Neural crest cell (in vitro differentiated cells): Measurements from ENCODE around the gene NUP210L. TPM values are rescaled to one million over a fixed set of nuclear protein-coding genes. Genes with fewer than 3 reads are reported as not detected.

Experiments used
- DNase-seq: peaks from one replicate; pipeline ENCODE4 v3.0.0; 2021; ENCODE audit warnings: low read depth, mixed read lengths, low spot score
- H3K27ac Mint-ChIP-seq: one replicate; pipeline ENCODE4 v1.8.0; 2021; ENCODE audit warnings: mild to moderate bottlenecking, mixed read lengths; ENCODE audit not compliant: unreplicated experiment
- H3K27me3 Mint-ChIP-seq: 2 replicates; pipeline ENCODE4 v1.8.0; 2021; ENCODE audit warnings: low read depth, mild to moderate bottlenecking, mixed read lengths
- H3K36me3 Mint-ChIP-seq: 2 replicates; pipeline ENCODE4 v1.8.0; 2021; ENCODE audit warnings: low read depth, mild to moderate bottlenecking, mixed read lengths
- H3K4me1 Mint-ChIP-seq: 2 replicates; pipeline ENCODE4 v1.8.0; 2021; ENCODE audit warnings: mixed read lengths
- H3K4me3 Mint-ChIP-seq: one replicate; pipeline ENCODE4 v1.8.0; 2021; ENCODE audit warnings: mild to moderate bottlenecking, mixed read lengths
- H3K9me3 Mint-ChIP-seq: 2 replicates; pipeline ENCODE4 v1.8.0; 2021; ENCODE audit warnings: mixed read lengths
- total RNA-seq: library from RNA; stranded (reverse); gene quantifications from 2 replicates; pipeline ENCODE4 v1.2.1, GENCODE V29; 2021
- TF ChIP-seq, protein P1 (sequence below): fragments of 200-600 bp; sonication (generic); conservative IDR thresholded peaks from 2 replicates; pipeline ENCODE4 v1.5.0; 2021; ENCODE audit warnings: antibody characterized with exemption, mild to moderate bottlenecking

Gene NUP210L
- total RNA-seq, 1 donor from 2014 or later, result 0.05 TPM

DNA sequence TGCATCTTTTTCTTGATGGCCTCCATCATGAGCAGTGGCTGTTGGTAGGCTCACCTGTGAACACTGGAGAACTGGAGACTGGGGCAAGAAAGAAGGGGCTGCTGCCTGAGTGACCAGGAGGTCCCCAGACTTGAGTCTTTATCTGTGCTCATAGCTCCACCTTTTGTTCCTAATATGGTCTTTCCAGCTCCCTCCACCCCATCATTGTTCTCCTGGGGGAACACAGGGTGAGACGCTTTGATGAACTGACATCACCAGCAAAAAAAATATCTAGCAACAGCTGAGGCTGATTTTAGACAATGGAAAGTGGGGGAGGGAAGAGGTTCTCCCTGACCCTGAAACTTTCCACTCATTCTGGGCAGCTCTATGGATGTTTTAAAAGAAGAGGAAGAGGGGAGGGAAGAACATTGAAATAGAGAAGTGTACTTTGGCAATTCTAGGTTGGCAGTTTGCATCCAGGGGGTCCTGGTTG, 37.2 kb upstream of the NUP210L start, which contains the start of gene TPM3:
TPM3 (minus strand) TSS at position 111 of the 472 bp plus-strand sequence; CDS start at position 29, 82 bp downstream.
- TF ChIP-seq, protein P1, sequence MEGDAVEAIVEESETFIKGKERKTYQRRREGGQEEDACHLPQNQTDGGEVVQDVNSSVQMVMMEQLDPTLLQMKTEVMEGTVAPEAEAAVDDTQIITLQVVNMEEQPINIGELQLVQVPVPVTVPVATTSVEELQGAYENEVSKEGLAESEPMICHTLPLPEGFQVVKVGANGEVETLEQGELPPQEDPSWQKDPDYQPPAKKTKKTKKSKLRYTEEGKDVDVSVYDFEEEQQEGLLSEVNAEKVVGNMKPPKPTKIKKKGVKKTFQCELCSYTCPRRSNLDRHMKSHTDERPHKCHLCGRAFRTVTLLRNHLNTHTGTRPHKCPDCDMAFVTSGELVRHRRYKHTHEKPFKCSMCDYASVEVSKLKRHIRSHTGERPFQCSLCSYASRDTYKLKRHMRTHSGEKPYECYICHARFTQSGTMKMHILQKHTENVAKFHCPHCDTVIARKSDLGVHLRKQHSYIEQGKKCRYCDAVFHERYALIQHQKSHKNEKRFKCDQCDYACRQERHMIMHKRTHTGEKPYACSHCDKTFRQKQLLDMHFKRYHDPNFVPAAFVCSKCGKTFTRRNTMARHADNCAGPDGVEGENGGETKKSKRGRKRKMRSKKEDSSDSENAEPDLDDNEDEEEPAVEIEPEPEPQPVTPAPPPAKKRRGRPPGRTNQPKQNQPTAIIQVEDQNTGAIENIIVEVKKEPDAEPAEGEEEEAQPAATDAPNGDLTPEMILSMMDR, result no peak
- Mint-ChIP-seq H3K27me3 (peaks cover 39% of the 10 kb centered on the region), H3K4me3 (no peak within 1 kb of the TSS), H3K27ac (no peak within 1 kb of the TSS), H3K4me1 (peaks cover 9% of the 10 kb centered on the region), H3K36me3 (no peaks in the 10 kb centered on the region), H3K9me3 (no peaks in the 10 kb centered on the region)
- DNase-seq, result no peak

DNA sequence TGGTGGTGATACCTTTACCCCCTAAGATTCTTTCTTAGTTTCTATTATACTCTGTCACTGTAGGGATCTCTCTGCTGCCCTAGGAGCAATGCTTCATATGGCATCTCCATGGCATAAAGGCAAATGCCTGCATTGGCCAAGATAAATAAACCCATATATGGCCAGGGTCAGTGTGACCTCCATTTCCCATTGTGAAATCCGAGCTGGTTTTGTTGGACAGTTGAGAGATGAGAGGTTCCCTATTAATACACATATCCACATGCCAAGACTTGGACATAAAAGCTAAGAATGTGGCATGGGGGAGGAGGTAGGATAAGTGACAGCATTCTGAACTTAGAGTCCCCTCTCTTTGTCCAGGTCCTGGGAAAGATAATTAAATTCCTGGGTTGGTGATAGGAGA, 35.7 kb upstream of the NUP210L start:
- H3K36me3 Mint-ChIP-seq, result no peaks in the 10 kb centered on the region
- H3K4me3 Mint-ChIP-seq, result no peak overlapping the region
- TF ChIP-seq, protein P1, result no peak
- H3K27ac Mint-ChIP-seq, result no peak overlapping the region
- H3K27me3 Mint-ChIP-seq, result peaks cover 45% of the 10 kb centered on the region
- no peak for DNase-seq
- no peaks in the 10 kb centered on the region for H3K9me3 Mint-ChIP-seq
- H3K4me1 Mint-ChIP-seq, result peaks cover 16% of the 10 kb centered on the region

DNA sequence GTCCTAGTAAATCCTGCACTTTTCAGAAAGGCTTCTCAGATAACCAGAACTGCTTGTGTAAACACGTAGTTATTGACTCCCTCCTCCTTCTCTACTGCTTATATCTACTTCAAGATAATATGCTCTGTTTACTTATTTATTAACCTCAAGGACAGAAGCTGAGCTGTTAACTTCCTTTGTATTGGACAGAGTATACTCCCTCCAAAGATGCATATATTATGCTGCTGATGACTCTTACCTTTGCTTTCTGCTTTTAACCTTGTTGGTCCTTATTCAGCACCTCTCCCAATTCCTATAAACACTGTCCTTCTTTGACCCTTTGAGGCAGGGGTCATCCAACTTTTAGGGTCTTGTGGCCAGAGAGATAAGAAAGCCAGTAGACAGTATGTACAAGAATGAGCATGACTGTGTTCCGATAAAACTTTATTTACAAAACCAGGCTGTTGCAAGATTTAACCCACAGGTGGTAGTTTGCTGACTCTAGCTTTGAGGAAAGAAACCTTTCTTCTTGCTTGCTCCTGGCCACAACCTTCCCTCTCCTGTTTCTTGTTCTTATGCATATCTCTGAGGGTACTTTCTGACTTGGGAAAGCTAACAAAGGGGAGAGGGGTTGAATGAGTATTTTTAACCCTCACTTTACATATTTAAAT, 32.1 kb upstream of the NUP210L start:
- peaks cover 2% of the 10 kb centered on the region for H3K36me3 Mint-ChIP-seq
- TF ChIP-seq, protein P1, result no peak
- H3K9me3 Mint-ChIP-seq, result no peaks in the 10 kb centered on the region
- no peak overlapping the region for H3K4me3 Mint-ChIP-seq
- DNase-seq, result no peak
- no peak overlapping the region for H3K27ac Mint-ChIP-seq
- H3K27me3 Mint-ChIP-seq, result peaks cover 28% of the 10 kb centered on the region
- H3K4me1 Mint-ChIP-seq, result peaks cover 20% of the 10 kb centered on the region

DNA sequence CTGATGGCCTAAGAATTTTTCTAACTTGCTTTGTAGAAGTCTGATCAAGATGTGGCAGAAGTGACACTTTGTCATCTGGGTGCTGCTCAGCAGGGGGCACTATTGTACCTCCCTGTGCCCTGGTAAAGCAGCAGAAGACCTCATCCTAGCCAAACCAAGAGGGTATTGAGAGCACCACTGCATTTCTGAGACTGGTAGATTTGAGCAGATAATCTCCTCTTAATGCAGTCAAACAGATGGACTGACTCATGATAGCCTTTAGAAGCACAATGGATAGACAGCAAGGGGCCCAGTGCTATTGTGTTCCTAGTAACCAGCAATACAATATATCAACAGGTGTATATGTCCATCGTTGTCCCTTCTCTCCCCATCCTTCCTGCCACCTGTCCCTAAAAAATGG, 31.3 kb upstream of the NUP210L start:
- H3K4me3 Mint-ChIP-seq, result peak overlapping the region; percentile 65
- H3K9me3 Mint-ChIP-seq, result no peaks in the 10 kb centered on the region
- TF ChIP-seq, protein P1, result peak; percentile 66
- DNase-seq, result peak; percentile 43
- no peak overlapping the region for H3K27ac Mint-ChIP-seq
- H3K27me3 Mint-ChIP-seq, result peaks cover 20% of the 10 kb centered on the region
- H3K36me3 Mint-ChIP-seq, result peaks cover 2% of the 10 kb centered on the region
- peaks cover 26% of the 10 kb centered on the region for H3K4me1 Mint-ChIP-seq

DNA sequence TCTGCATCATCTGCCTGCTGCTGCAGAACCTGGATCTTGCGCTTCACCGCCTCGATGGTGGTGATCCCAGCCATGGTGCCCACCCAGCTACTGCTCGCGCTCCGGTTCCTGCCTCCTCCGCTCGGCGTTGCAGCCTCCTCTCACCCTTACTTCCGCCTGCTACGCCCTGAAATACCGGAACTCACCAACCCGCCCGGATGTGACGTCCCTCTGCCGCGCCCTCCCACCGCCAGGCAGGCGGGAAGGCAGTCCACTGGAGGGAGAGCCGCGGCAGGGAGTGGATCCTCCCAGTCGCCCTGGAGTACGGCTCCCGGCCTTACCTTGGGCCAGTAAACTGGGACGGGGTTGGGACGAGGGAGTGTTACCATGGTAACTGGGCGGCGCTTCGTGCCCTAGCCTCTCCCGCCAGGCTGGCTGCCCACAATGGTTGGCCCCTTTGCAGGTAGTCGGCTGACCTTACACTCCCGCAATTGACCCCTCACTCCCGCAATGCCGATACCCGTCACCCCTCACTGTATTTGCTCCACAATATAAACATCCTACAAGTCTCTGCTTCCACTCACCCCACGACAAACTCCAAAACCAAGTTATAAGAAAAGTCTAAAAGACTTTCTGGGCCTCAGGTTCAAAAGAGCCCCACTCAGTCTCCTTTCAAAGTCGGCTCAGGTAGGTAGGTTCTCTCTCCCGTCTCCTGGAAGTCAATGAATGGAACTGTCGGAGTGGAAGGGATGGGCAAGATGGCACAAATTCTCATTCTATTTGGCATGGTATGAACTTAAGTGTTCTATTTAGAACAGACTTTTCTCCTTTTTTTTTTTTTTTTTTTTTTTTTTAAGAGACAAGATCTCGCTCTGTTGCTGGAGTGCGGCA, 28.4 kb upstream of the NUP210L start:
- peak overlapping the region; percentile 100 for H3K4me3 Mint-ChIP-seq
- H3K27ac Mint-ChIP-seq, result peak overlapping the region; percentile 98
- H3K9me3 Mint-ChIP-seq, result no peaks in the 10 kb centered on the region
- H3K4me1 Mint-ChIP-seq, result peaks cover 52% of the 10 kb centered on the region
- H3K36me3 Mint-ChIP-seq, result peaks cover 2% of the 10 kb centered on the region
- TF ChIP-seq, protein P1, result no peak
- H3K27me3 Mint-ChIP-seq, result peaks cover 16% of the 10 kb centered on the region
- DNase-seq, result peak; percentile 94
